HCT116 (cell line): Measurements from ENCODE around the gene RASL11B. TPM values are rescaled to one million over a fixed set of nuclear protein-coding genes. Genes with fewer than 3 reads are reported as not detected.

Experiments used
- ATAC-seq: fragments of 200-7000 bp; cut with Tn5 transposase; 2 replicates; pipeline ENCODE4 v1.9.1; 2020; ENCODE audit warnings: mild to moderate bottlenecking, moderate library complexity
- BruUV-seq: library from RNA; stranded (reverse); fragments of 400-500 nt; replicated peaks from 2 replicates; lab custom pipeline; 2021; lab: Mats Ljungman, UMichigan
- CTCF ChIA-PET: fragments of 300-600 bp; sonication (Branson Sonifier 250); formaldehyde crosslinking; loops from one replicate; lab custom pipeline; 2021; ENCODE audit warnings: antibody characterized with exemption; lab: Charles Lee
- POLR2A ChIA-PET: fragments of 300-600, 350-600 bp; sonication (Branson Sonifier 250); formaldehyde crosslinking; loops from one replicate; lab custom pipeline; 2021; ENCODE audit warnings: antibody characterized with exemption; lab: Charles Lee
- RAD21 ChIA-PET, 2 experiments: fragments of 300-600 bp; sonication (Branson Sonifier 250); formaldehyde crosslinking; loops; one replicate each; lab custom pipeline; 2023; ENCODE audit warnings: low total read pairs in 2 of 2; ENCODE audit not compliant: uncharacterized antibody in 2 of 2, unreplicated experiment in 2 of 2, low non-redundant PET in 1 of 2; lab: Charles Lee
- DNase-seq: peaks from one replicate; pipeline ENCODE4 v3.0.0-alpha.2; 2010; ENCODE audit warnings: low read depth, low spot score
- H2AFZ ChIP-seq: fragments of 200-600 bp; shearing (Covaris generic), sonication (generic); 2 replicates; pipeline ENCODE4 v1.6.1; 2017; ENCODE audit warnings: low read depth, mixed run types, mixed read lengths, antibody characterized with exemption, low read length; ENCODE audit not compliant: poor library complexity, severe bottlenecking
- H3K27ac ChIP-seq: 2 replicates; pipeline ENCODE4 v1.5.1; 2012; ENCODE audit warnings: low read depth, low read length
- H3K27me3 ChIP-seq: fragments of 200-600 bp; sonication (generic); 2 replicates; pipeline ENCODE4 v1.6.1; 2016; ENCODE audit warnings: mixed run types, low read length, mixed read lengths; ENCODE audit not compliant: insufficient read depth
- H3K36me3 ChIP-seq, 2 experiments: fragments of 200-500 bp in 1 of 2; fragments of 200-600 bp in 1 of 2; sonication (Bioruptor generic) in 1 of 2; sonication (generic) in 1 of 2; 2 replicates each; pipeline versions ENCODE4 v1.5.1 to v1.6.1; 2014 to 2016; ENCODE audit warnings: low read length in 2 of 2, inconsistent platforms in 1 of 2, mixed read lengths in 1 of 2, mixed run types in 1 of 2; ENCODE audit not compliant: insufficient read depth in 2 of 2, control insufficient read depth in 1 of 2
- H3K4me1 ChIP-seq, 2 experiments: fragments of 200-600 bp in 1 of 2; sonication (generic) in 1 of 2; 2 replicates each; pipeline versions ENCODE4 v1.5.1 to v1.6.1; 2012 to 2017; ENCODE audit warnings: low read length in 2 of 2, inconsistent platforms in 1 of 2, mild to moderate bottlenecking in 1 of 2, mixed read lengths in 1 of 2, mixed run types in 1 of 2, moderate library complexity in 1 of 2; ENCODE audit not compliant: insufficient read depth in 2 of 2, control insufficient read depth in 1 of 2
- H3K4me2 ChIP-seq: fragments of 200-600 bp; sonication (generic); 2 replicates; pipeline ENCODE4 v1.6.1; 2017; ENCODE audit warnings: mixed run types, low read length, mixed read lengths
- H3K4me3 ChIP-seq, 2 experiments: fragments of 200-600 bp in 1 of 2; sonication (generic) in 1 of 2; replicated peaks in 1 of 2; 2 replicates each; pipeline ENCODE4 v1.5.1; 2011 to 2016; ENCODE audit warnings: low read length in 2 of 2, control low read depth in 1 of 2, low read depth in 1 of 2, mild to moderate bottlenecking in 1 of 2, mixed read lengths in 1 of 2, mixed run types in 1 of 2
- H3K79me2 ChIP-seq: fragments of 200-600 bp; sonication (generic); 2 replicates; pipeline ENCODE4 v1.6.1; 2017; ENCODE audit warnings: mild to moderate bottlenecking, mixed run types, low read length, moderate library complexity, mixed read lengths; ENCODE audit not compliant: insufficient read depth
- H3K9ac ChIP-seq: fragments of 200-600 bp; sonication (generic); 2 replicates; pipeline ENCODE4 v1.6.1; 2016; ENCODE audit warnings: low read length, mixed read lengths
- H3K9me2 ChIP-seq: fragments of 200-600 bp; sonication (generic), shearing (Covaris generic); 2 replicates; pipeline ENCODE4 v1.6.1; 2017; ENCODE audit warnings: mixed run types, mild to moderate bottlenecking, moderate library complexity; ENCODE audit not compliant: insufficient read depth
- H3K9me3 ChIP-seq, 2 experiments: fragments of 200-500 bp in 1 of 2; fragments of 200-600 bp in 1 of 2; sonication (Bioruptor generic) in 1 of 2; sonication (generic) in 1 of 2; 2 replicates each; pipeline ENCODE4 v1.6.1; 2014 to 2017; ENCODE audit warnings: low read length in 2 of 2, mixed read lengths in 2 of 2, inconsistent platforms in 1 of 2, low read depth in 1 of 2, mild to moderate bottlenecking in 1 of 2, mixed run types in 1 of 2, moderate library complexity in 1 of 2; ENCODE audit not compliant: control insufficient read depth in 1 of 2, insufficient read depth in 1 of 2
- H4K20me1 ChIP-seq: fragments of 200-600 bp; sonication (generic), shearing (Covaris generic); 2 replicates; pipeline ENCODE4 v1.6.1; 2017; ENCODE audit warnings: mixed run types, mild to moderate bottlenecking, moderate library complexity; ENCODE audit not compliant: insufficient read depth
- CBX3 ChIP-seq: IDR thresholded peaks from 2 replicates; pipeline ENCODE4 v1.6.1; 2012; ENCODE audit warnings: low read depth
- FOSL1 ChIP-seq: IDR thresholded peaks from 2 replicates; pipeline ENCODE4 v1.6.1; 2012; ENCODE audit warnings: low read depth
- JUND ChIP-seq: IDR thresholded peaks from 2 replicates; pipeline ENCODE4 v1.6.1; 2012
- POLR2AphosphoS5 ChIP-seq: IDR thresholded peaks from 2 replicates; pipeline ENCODE4 v1.6.1; 2011; ENCODE audit warnings: mild to moderate bottlenecking, low read depth, low read length, moderate library complexity
- RAD21 ChIP-seq: IDR thresholded peaks from 2 replicates; pipeline ENCODE4 v1.6.1; 2012; ENCODE audit warnings: low read depth, mild to moderate bottlenecking
- SIN3A ChIP-seq: IDR thresholded peaks from 2 replicates; pipeline ENCODE4 v1.6.1; 2012; ENCODE audit warnings: low read depth
- ZFX ChIP-seq: fragments of 450-650 bp; IDR thresholded peaks from 2 replicates; pipeline ENCODE4 v1.6.1; 2017
- intact Hi-C: fragments of 100-400 bp; cut with micrococcal nuclease; formaldehyde crosslinking; loops from 2 replicates; pipeline ENCODE4 v1.10.0; 2022
- total RNA-seq: library from RNA; stranded (reverse); gene quantifications from one replicate; pipeline ENCODE4 v1.2.1, GENCODE V29; 2021; ENCODE audit not compliant: unreplicated experiment
- TF ChIP-seq, protein P1 (sequence below): IDR thresholded peaks from 2 replicates; pipeline ENCODE4 v1.6.1; 2012; ENCODE audit warnings: low read depth
- TF ChIP-seq, protein P2 (sequence below), 3 experiments: fragments of 200-600 bp in 1 of 3; sonication (generic) in 1 of 3; IDR thresholded peaks in 2 of 3; conservative IDR thresholded peaks in 1 of 3; 2 replicates each; pipeline ENCODE4 v1.5.1; 2012 to 2017; ENCODE audit warnings: low read depth in 2 of 3, low read length in 2 of 3, antibody characterized with exemption in 1 of 3, borderline replicate concordance in 1 of 3, control low read depth in 1 of 3, mild to moderate bottlenecking in 1 of 3, mixed read lengths in 1 of 3, mixed run types in 1 of 3, moderate library complexity in 1 of 3; ENCODE audit not compliant: insufficient read depth in 1 of 3

The RASL11B gene
- total RNA-seq, 1 experiment from 2014 or later = 0.34 TPM

DNA sequence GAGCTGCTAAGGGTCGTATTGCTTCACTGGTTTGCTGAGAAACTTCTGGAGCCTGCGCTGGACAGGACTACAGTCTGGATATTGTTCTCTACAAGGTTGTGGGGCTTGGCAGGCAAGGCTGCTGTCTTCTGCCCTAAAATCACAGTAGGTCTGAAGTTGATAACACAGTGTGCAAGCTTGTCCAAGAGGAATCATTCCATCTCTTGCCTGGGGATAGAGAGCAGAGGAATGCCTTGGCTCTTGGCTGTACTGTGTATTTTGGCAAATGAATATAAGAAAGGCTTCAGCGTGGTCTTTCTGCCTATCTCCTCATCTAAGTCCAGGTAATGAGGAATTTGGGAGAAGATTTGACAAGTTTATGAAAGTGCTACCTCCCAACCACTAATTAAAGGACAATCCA, 9.4 kb upstream of the RASL11B start:
- BruUV-seq = no TSS peak
- POLR2A ChIA-PET = no interaction called here

More for the DNA sequence above, 9.4 kb upstream of the RASL11B start:
- ChIA-PET RAD21 (no interaction called here), CTCF (no interaction called here)
- no peaks in the 10 kb centered on the region for H3K79me2 ChIP-seq
- no peak for DNase-seq
- no peaks in the 10 kb centered on the region for H3K27me3 ChIP-seq
- H3K9ac ChIP-seq = no peak overlapping the region
- H2AFZ ChIP-seq = no peak overlapping the region
- ATAC-seq = no peak
- H3K9me3 ChIP-seq = no peaks in the 10 kb centered on the region
- no peaks in the 10 kb centered on the region for H3K36me3 ChIP-seq
- TF ChIP-seq, protein P1, sequence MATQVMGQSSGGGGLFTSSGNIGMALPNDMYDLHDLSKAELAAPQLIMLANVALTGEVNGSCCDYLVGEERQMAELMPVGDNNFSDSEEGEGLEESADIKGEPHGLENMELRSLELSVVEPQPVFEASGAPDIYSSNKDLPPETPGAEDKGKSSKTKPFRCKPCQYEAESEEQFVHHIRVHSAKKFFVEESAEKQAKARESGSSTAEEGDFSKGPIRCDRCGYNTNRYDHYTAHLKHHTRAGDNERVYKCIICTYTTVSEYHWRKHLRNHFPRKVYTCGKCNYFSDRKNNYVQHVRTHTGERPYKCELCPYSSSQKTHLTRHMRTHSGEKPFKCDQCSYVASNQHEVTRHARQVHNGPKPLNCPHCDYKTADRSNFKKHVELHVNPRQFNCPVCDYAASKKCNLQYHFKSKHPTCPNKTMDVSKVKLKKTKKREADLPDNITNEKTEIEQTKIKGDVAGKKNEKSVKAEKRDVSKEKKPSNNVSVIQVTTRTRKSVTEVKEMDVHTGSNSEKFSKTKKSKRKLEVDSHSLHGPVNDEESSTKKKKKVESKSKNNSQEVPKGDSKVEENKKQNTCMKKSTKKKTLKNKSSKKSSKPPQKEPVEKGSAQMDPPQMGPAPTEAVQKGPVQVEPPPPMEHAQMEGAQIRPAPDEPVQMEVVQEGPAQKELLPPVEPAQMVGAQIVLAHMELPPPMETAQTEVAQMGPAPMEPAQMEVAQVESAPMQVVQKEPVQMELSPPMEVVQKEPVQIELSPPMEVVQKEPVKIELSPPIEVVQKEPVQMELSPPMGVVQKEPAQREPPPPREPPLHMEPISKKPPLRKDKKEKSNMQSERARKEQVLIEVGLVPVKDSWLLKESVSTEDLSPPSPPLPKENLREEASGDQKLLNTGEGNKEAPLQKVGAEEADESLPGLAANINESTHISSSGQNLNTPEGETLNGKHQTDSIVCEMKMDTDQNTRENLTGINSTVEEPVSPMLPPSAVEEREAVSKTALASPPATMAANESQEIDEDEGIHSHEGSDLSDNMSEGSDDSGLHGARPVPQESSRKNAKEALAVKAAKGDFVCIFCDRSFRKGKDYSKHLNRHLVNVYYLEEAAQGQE = no peak
- TF ChIP-seq FOSL1 (no peak), SIN3A (no peak), CBX3 (no peak), ZFX (no peak), RAD21 (no peak), JUND (no peak), POLR2AphosphoS5 (no peak)
- TF ChIP-seq, protein P2, sequence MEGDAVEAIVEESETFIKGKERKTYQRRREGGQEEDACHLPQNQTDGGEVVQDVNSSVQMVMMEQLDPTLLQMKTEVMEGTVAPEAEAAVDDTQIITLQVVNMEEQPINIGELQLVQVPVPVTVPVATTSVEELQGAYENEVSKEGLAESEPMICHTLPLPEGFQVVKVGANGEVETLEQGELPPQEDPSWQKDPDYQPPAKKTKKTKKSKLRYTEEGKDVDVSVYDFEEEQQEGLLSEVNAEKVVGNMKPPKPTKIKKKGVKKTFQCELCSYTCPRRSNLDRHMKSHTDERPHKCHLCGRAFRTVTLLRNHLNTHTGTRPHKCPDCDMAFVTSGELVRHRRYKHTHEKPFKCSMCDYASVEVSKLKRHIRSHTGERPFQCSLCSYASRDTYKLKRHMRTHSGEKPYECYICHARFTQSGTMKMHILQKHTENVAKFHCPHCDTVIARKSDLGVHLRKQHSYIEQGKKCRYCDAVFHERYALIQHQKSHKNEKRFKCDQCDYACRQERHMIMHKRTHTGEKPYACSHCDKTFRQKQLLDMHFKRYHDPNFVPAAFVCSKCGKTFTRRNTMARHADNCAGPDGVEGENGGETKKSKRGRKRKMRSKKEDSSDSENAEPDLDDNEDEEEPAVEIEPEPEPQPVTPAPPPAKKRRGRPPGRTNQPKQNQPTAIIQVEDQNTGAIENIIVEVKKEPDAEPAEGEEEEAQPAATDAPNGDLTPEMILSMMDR (IDR thresholded peaks at IDR 0.05 in 2 of 3, conservative IDR thresholded peaks at IDR 0.05 in 1 of 3; ENCODE audit: borderline replicate concordance in 1 of 3, insufficient read depth in 1 of 3, low read depth in 2 of 3, low read length in 2 of 3) = no peak
- H3K4me3 ChIP-seq = no peak overlapping the region
- no peaks in the 10 kb centered on the region for H4K20me1 ChIP-seq
- no peak overlapping the region for H3K27ac ChIP-seq
- no peaks in the 10 kb centered on the region for H3K4me1 ChIP-seq
- H3K4me2 ChIP-seq = no peak overlapping the region
- intact Hi-C loops = no loop called here
- no peaks in the 10 kb centered on the region for H3K9me2 ChIP-seq
